Duodenal mucosa (tissue), 2 donors: ENCODE results near the gene IGFBPL1.

Experiments
- H3K27ac ChIP-seq: one replicate; pipeline ENCODE4 v1.7.0; 2013; ENCODE audit warnings: low read depth, low read length
- H3K27me3 ChIP-seq, 2 donors: one replicate each; pipeline ENCODE4 v1.7.0; 2013; ENCODE audit warnings: low read length in 2 of 2, control low read depth in 1 of 2; ENCODE audit not compliant: insufficient read depth in 2 of 2, control insufficient read depth in 1 of 2
- H3K36me3 ChIP-seq, 2 donors: one replicate each; pipeline ENCODE4 v1.7.0; 2013; ENCODE audit warnings: low read length in 2 of 2, control low read depth in 1 of 2; ENCODE audit not compliant: insufficient read depth in 2 of 2, control insufficient read depth in 1 of 2
- H3K4me1 ChIP-seq, 2 donors: one replicate each; pipeline ENCODE4 v1.7.0; 2013; ENCODE audit warnings: low read length in 2 of 2, control low read depth in 1 of 2; ENCODE audit not compliant: insufficient read depth in 2 of 2, control insufficient read depth in 1 of 2
- H3K4me3 ChIP-seq, 2 donors: one replicate each; pipeline ENCODE4 v1.7.0; 2013; ENCODE audit warnings: low read length in 2 of 2, low read depth in 1 of 2
- H3K9ac ChIP-seq, 2 donors: one replicate each; pipeline ENCODE4 v1.7.0; 2013; ENCODE audit warnings: low read length in 2 of 2, low read depth in 1 of 2
- H3K9me3 ChIP-seq, 2 donors: one replicate each; pipeline ENCODE4 v1.7.0; 2013; ENCODE audit warnings: low read length in 2 of 2, control low read depth in 1 of 2; ENCODE audit not compliant: control insufficient read depth in 1 of 2

IGFBPL1 gene

GRCh38 chr9:38442473-38443096 is 18.3 kb upstream of the IGFBPL1 start:
- no peak overlapping the region for H3K9ac ChIP-seq
- no peak overlapping the region for H3K27ac ChIP-seq
- H3K27me3 ChIP-seq = no peaks in the 10 kb centered on the region
- H3K4me3 ChIP-seq = no peak overlapping the region
- no peaks in the 10 kb centered on the region for H3K9me3 ChIP-seq
- peaks cover 0 to 2% of the 10 kb centered on the region in 2 donors for H3K4me1 ChIP-seq
- H3K36me3 ChIP-seq = no peaks in the 10 kb centered on the region

DNA sequence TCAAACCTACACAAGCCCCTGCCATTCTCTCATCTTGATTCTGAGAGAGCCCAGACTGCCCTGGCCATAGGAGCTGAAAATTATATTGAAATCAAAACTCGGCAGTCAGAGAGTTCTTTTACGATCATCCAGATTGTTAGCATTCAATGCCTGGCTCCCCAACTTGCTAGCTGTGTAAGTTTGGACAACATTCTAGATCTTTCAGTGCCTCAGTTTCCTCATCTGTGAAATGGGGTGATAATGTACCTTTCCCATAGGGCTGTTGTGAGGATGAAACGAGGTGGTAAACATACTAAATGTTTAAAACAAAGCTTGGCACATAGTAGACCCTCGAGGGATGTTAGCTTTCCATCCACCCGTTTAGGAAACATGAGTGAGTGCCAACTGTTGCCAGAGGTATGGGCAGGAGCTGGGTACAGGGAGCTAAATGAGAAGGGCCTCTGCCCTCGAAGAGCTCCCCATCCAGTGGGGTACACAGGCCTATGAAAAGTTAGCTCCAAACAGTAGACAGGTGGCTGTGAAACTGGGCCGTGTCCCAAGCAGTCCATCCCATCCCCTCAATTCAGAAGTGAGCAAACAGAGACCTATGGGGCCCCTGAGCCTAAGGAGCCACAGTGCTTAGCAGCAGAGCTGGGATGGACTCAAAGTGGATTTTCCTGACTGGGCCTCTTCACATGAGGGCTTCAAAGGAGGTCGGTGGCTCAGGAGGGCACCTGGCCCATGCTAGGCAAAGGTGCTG is 17.3 kb upstream of the IGFBPL1 start:
- H3K4me1 ChIP-seq = peaks cover 0 to 9% of the 10 kb centered on the region in 2 donors
- no peaks in the 10 kb centered on the region for H3K36me3 ChIP-seq
- no peak overlapping the region for H3K4me3 ChIP-seq
- no peaks in the 10 kb centered on the region for H3K9me3 ChIP-seq
- H3K27me3 ChIP-seq = no peaks in the 10 kb centered on the region
- H3K9ac ChIP-seq = no peak overlapping the region
- no peak overlapping the region for H3K27ac ChIP-seq

GRCh38 chr9:38440516-38440915 is 16.3 kb upstream of the IGFBPL1 start:
- Histone ChIP-seq H3K4me1 (peaks cover 0 to 9% of the 10 kb centered on the region in 2 donors), H3K9ac (no peak overlapping the region), H3K27me3 (no peaks in the 10 kb centered on the region), H3K36me3 (no peaks in the 10 kb centered on the region), H3K27ac (no peak overlapping the region), H3K9me3 (no peaks in the 10 kb centered on the region), H3K4me3 (no peak overlapping the region)

DNA sequence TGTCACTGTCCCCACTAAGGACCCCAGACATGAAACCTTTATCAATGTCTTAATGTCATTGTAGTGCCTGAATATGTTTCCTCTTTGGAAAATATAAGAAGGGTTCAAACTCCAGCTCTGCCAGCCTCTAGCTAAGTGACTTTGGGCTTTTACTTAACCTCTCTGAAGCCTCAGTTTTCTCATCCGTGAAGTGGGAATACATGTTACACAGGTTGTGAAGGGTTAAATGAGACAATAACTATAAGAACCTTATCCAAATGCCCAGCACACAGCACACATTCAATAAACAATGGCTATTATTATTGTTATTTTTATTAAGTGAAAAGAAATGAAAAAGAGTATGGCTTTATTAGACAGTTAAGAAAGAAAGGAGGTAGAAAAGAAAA is 15.7 kb upstream of the IGFBPL1 start:
- Histone ChIP-seq H3K9ac (no peak overlapping the region), H3K9me3 (no peaks in the 10 kb centered on the region)

GRCh38 chr9:38439291-38439915 is 15.1 kb upstream of the IGFBPL1 start:
- Histone ChIP-seq H3K36me3 (no peaks in the 10 kb centered on the region), H3K4me3 (no peak overlapping the region), H3K9ac (no peak overlapping the region), H3K27ac (no peak overlapping the region), H3K9me3 (no peaks in the 10 kb centered on the region), H3K4me1 (peaks cover under 1 to 9% of the 10 kb centered on the region in 2 donors), H3K27me3 (no peaks in the 10 kb centered on the region)

More for the DNA sequence above, 15.7 kb upstream of the IGFBPL1 start:
- H3K27me3 ChIP-seq = no peaks in the 10 kb centered on the region
- H3K4me3 ChIP-seq = no peak overlapping the region
- peaks cover 0 to 9% of the 10 kb centered on the region in 2 donors for H3K4me1 ChIP-seq
- H3K27ac ChIP-seq = no peak overlapping the region
- no peaks in the 10 kb centered on the region for H3K36me3 ChIP-seq

GRCh38 chr9:38437193-38437823 is 13.1 kb upstream of the IGFBPL1 start:
- H3K9ac ChIP-seq = no peak overlapping the region
- H3K4me1 ChIP-seq = peaks cover 6 to 9% of the 10 kb centered on the region in 2 donors
- no peaks in the 10 kb centered on the region for H3K36me3 ChIP-seq
- H3K27me3 ChIP-seq = no peaks in the 10 kb centered on the region
- H3K4me3 ChIP-seq = no peak overlapping the region
- no peak overlapping the region for H3K27ac ChIP-seq
- no peaks in the 10 kb centered on the region for H3K9me3 ChIP-seq

DNA sequence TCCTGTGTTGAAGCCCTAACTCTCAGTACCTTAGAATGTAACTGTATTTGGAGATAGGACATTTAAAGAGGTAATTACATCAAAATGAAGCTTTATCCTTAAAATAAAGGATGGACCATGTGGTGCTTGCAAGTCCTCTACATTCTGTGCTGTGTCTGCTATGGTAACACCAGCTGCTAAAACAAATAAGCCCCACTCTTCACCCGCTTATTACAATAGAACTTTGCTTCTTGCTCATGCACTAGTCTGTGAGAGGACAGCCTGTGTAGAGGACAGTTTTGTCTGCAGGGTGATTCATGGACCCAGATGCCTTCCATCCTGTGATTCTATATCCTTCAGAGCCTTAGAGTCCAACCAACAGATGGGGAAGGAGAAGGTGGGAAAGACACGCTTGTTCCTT is 12.5 kb upstream of the IGFBPL1 start:
- H3K9me3 ChIP-seq = no peaks in the 10 kb centered on the region
- no peaks in the 10 kb centered on the region for H3K36me3 ChIP-seq
- H3K27ac ChIP-seq = no peak overlapping the region
- peaks cover 6 to 9% of the 10 kb centered on the region in 2 donors for H3K4me1 ChIP-seq
- no peak overlapping the region for H3K4me3 ChIP-seq
- H3K27me3 ChIP-seq = no peaks in the 10 kb centered on the region
- H3K9ac ChIP-seq = no peak overlapping the region

GRCh38 chr9:38435521-38435920 is 11.3 kb upstream of the IGFBPL1 start:
- Histone ChIP-seq H3K4me3 (no peak overlapping the region), H3K9me3 (no peaks in the 10 kb centered on the region), H3K27ac (no peak overlapping the region), H3K4me1 (peaks cover 6 to 9% of the 10 kb centered on the region in 2 donors), H3K27me3 (no peaks in the 10 kb centered on the region), H3K36me3 (no peaks in the 10 kb centered on the region), H3K9ac (no peak overlapping the region)

GRCh38 chr9:38434853-38435252 is 10.6 kb upstream of the IGFBPL1 start:
- Histone ChIP-seq H3K9ac (no peak overlapping the region), H3K9me3 (no peaks in the 10 kb centered on the region), H3K4me3 (no peak overlapping the region), H3K4me1 (peaks cover 6 to 9% of the 10 kb centered on the region in 2 donors), H3K27me3 (no peaks in the 10 kb centered on the region), H3K36me3 (no peaks in the 10 kb centered on the region), H3K27ac (no peak overlapping the region)

GRCh38 chr9:38434365-38434764 is 10.1 kb upstream of the IGFBPL1 start:
- Histone ChIP-seq H3K36me3 (no peaks in the 10 kb centered on the region), H3K27ac (no peak overlapping the region), H3K9me3 (no peaks in the 10 kb centered on the region), H3K4me3 (no peak overlapping the region), H3K4me1 (peaks cover 6 to 9% of the 10 kb centered on the region in 2 donors), H3K27me3 (no peaks in the 10 kb centered on the region), H3K9ac (no peak overlapping the region)
